Loucy (cell line): ENCODE results near the gene DOCK10.

ENCODE experiments used
- EZH2phosphoT487 ChIP-seq: fragments of 200-600 bp; IDR thresholded peaks from 2 replicates; pipeline ENCODE4 v1.6.1; 2018; ENCODE audit warnings: antibody characterized with exemption, mild to moderate bottlenecking, moderate library complexity, borderline replicate concordance
- TF ChIP-seq, protein P1 (sequence below): fragments of 200-600 bp; sonication (generic); conservative IDR thresholded peaks from 2 replicates; pipeline ENCODE4 v1.5.1; 2014; ENCODE audit warnings: mild to moderate bottlenecking, antibody characterized with exemption, low read length

DNA sequence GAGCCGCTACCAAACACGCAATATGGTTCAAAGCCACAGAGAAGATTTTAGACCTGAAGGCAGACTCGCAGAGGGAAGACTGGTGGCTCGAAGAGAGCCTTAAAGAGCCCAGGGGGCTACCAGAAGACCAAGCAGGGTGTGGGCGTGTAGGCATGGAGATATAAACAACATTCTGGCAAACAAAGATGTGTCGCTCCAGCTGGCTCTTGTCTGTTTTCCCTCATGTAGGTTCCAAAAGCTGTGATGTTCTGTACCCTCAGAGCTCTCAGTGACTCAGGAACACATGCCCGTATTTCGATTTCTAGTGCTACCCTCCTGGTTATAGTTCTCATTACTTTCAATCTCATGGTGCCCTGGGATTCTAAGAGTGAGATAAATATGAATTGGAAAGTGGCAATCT, 44.5 kb downstream of the DOCK10 start:
- TF ChIP-seq, protein P1, sequence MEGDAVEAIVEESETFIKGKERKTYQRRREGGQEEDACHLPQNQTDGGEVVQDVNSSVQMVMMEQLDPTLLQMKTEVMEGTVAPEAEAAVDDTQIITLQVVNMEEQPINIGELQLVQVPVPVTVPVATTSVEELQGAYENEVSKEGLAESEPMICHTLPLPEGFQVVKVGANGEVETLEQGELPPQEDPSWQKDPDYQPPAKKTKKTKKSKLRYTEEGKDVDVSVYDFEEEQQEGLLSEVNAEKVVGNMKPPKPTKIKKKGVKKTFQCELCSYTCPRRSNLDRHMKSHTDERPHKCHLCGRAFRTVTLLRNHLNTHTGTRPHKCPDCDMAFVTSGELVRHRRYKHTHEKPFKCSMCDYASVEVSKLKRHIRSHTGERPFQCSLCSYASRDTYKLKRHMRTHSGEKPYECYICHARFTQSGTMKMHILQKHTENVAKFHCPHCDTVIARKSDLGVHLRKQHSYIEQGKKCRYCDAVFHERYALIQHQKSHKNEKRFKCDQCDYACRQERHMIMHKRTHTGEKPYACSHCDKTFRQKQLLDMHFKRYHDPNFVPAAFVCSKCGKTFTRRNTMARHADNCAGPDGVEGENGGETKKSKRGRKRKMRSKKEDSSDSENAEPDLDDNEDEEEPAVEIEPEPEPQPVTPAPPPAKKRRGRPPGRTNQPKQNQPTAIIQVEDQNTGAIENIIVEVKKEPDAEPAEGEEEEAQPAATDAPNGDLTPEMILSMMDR, result no peak
- no peak for TF ChIP-seq EZH2phosphoT487
